Fibroblast of skin of abdomen (primary cell): ENCODE results near the gene ZNF467. TPM values are rescaled to one million over a fixed set of nuclear protein-coding genes. Genes with fewer than 3 reads are reported as not detected.

Experiments
- DNase-seq: peaks from one replicate; pipeline ENCODE4 v3.0.0-alpha.2; 2013
- polyA plus RNA-seq, 2 experiments: library from polyadenylated mRNA; unstranded; fragments of 120-200 nt; gene quantifications; one replicate each; pipeline ENCODE4 v1.2.1, GENCODE V29; 2013; ENCODE audit not compliant: insufficient read length in 2 of 2

The ZNF467 gene, protein sequence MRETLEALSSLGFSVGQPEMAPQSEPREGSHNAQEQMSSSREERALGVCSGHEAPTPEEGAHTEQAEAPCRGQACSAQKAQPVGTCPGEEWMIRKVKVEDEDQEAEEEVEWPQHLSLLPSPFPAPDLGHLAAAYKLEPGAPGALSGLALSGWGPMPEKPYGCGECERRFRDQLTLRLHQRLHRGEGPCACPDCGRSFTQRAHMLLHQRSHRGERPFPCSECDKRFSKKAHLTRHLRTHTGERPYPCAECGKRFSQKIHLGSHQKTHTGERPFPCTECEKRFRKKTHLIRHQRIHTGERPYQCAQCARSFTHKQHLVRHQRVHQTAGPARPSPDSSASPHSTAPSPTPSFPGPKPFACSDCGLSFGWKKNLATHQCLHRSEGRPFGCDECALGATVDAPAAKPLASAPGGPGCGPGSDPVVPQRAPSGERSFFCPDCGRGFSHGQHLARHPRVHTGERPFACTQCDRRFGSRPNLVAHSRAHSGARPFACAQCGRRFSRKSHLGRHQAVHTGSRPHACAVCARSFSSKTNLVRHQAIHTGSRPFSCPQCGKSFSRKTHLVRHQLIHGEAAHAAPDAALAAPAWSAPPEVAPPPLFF
- polyA plus RNA-seq (2013, experiment 1 of 2; ENCODE audit: insufficient read length) = 6.8 TPM
- 8.5 TPM for polyA plus RNA-seq (2013, experiment 2 of 2; ENCODE audit: insufficient read length)

DNA sequence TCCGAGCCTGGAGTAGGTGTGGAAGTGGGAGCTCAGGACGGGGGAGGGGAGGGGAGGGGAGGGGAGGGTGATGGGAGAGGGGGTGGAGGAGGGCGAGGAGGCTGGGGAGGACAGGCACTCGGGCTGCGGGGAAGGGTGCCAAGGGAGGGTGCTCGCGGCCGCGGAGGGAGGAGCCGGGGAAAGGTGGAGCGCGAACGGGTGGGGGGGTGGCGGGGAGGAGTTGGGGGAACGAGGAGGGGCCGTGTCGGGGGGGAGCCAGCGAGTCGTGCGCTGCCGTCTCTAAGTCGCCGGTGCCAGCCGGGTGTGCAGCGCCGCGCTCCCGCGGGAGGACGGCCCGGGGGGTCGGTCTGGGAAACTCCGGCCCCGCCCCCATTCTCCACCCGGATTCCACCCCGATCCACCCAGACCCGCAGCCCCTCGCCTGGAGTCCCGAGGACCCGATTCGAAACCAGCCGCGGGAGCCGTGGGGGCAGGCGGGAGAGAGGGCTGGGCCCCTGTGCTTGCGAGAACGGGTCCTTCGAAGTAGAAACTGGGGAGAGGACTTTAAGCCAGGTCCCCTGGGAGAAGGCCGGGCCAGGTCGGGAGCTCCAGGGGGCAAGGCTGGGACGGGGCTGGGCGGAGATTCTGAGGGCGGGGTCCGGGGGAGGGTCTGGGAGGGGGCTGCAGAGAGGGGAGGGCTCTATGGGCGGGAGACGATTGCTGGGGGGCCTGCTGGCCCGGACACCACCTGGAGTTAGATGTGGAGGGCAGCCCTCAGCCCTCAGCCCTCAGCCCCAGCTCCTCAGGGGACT is at the start of gene ZNF467:
ZNF467 (minus strand) TSS at position 143 of the 791 bp plus-strand sequence. CDS start 2,556 bp downstream, outside the sequence.
- DNase-seq = peak; percentile 68

DNA sequence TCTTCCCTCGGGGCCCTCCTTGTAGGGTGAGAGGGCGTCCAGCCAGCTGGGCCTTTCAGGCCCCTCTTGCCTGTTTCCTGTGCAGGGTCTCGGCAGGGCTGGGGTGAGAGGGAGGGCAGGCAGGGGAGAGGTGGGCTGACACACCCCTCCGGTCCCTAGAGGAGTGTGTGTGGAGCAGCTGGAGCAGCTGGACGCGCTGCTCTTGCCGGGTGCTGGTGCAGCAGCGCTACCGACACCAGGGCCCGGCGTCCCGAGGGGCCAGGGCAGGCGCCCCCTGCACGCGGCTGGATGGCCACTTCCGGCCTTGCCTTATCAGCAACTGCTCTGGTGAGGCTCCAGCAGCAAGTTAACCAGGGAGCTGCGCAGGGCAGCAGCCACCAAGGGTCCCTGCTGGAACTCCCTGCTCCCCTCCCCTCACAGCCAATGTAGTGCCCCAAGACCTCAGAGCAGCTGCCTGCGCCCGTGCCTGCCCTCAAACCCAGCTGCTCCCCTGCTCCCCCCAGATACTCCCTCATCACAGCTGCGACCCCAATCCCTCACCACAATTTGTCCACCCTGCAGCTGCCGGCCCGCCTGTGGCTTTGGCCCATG is 49.1 kb upstream of the ZNF467 start:
- no peak for DNase-seq

DNA sequence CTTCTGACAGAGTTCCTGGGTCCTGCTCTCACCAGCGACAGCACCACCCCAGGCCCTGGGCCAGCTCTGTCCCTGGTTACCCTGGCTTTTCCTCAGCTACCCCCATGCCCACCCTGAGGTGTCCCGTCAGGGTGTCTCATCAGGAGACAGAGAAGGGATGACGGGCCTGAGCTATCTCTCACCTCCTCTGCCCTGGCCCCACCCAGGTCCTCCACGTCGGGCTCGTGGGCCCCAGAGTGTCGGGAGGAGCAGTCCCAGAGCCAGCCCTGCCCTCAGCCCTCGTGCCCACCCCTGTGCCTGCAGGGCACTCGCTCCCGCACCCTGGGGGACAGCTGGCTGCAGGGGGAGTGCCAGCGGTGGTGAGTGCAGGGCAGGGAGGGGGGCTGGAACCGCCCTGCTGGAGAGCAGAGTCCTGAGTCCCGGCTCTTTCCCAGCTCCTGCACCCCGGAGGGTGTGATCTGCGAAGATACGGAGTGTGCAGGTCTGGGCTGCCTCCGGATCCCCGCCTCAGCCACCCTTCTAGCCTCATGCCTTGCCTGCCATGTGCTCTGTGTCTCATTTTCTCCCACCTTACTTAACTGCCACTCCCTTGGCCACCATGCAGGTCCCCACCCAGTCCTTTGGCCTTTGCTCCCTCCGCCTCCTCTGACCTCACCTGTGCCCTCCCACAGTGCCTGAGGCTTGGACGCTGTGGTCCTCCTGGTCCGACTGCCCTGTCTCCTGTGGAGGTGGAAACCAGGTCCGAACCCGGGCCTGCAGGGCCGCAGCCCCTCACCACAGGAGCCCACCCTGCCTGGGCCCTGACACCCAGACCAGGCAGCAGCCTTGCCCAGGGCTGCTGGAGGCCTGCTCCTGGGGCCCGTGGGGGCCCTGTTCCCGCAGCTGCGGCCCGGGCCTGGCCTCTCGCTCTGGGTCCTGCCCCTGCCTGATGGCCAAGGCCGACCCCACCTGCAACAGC is 48.1 kb upstream of the ZNF467 start:
- DNase-seq = no peak

DNA sequence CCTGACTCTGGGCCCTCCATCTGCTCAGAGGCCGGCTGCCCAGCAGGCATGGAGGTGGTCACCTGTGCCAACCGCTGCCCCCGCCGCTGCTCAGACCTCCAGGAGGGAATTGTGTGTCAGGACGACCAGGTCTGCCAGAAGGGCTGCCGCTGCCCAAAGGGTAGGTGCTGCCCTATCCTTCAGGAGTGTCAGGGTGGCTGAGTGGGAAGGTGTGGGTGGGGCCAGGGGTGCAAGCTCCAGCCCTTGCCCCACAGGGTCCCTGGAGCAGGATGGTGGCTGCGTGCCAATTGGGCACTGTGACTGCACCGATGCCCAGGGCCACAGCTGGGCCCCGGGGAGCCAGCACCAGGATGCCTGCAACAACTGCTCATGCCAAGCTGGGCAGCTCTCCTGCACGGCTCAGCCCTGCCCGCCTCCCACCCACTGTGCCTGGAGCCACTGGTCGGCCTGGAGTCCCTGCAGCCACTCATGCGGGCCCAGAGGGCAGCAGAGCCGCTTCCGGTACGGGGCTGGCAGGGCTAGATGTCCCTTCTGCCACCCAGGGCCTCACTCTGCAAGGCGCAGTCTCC is 47.3 kb upstream of the ZNF467 start:
- DNase-seq = no peak

DNA sequence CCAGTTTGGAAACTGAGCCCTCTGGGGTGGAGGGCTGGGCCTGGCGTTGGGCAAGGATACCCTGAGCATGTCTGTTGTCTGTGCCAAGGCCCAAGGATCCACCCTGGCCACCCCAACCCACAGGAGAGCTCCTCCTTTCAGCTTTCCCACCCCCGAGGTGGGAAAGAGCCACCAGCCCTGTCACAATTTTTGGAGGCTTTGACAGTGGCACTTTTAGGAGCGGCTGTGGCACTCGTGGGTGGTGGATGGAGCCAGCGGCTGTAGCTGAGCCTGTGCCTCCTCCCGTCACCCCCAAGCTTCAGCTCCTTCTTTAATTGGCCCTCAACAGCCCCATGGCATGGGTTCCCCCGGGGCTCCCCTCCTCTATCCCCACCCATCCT is 46.6 kb upstream of the ZNF467 start:
- no peak for DNase-seq

DNA sequence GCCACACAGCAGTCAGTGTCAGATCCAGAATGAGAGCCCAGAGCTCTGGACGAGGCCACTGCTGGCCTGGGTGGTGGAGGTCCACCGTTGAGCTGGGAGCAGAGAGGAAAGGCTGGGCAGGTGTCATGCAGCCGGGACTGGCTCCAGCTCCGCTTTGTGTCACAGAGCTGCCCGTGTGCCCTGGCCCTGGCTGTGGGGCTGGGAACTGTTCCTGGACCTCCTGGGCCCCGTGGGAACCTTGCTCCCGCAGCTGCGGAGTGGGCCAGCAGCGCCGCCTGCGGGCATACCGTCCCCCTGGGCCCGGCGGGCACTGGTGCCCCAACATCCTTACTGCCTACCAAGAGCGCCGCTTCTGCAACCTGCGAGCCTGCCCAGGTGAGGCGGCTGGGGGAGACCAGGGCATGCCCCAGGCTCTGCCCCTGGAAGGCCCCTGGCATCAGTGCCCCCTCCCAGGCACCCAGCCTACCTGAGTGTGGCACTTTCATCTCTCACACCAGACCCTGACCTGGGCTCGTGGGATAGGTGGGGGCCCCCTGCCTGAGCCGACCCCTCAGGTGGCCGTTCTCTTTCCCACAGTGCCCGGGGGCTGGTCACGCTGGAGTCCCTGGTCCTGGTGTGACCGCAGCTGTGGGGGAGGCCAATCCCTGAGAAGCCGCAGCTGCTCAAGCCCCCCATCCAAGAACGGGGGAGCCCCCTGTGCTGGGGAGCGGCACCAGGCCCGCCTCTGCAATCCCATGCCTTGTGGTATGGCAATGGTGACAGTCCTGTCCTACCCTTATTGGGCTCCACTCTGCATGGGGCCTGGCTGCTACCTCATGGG is 46.0 kb upstream of the ZNF467 start:
- no peak for DNase-seq

DNA sequence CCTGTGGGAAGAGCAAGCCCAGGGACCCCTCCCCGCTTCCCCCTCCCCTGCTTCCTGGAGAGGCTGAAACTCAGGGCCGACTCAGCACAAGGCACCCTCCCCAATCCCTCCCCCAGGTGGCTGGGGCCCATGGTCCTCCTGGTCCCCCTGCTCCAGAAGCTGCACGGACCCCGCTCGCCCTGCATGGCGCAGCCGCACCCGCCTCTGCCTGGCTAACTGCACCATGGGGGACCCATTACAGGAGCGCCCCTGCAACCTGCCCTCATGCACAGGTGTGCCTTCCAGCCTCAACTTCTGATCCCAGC is 45.1 kb upstream of the ZNF467 start:
- no peak for DNase-seq

DNA sequence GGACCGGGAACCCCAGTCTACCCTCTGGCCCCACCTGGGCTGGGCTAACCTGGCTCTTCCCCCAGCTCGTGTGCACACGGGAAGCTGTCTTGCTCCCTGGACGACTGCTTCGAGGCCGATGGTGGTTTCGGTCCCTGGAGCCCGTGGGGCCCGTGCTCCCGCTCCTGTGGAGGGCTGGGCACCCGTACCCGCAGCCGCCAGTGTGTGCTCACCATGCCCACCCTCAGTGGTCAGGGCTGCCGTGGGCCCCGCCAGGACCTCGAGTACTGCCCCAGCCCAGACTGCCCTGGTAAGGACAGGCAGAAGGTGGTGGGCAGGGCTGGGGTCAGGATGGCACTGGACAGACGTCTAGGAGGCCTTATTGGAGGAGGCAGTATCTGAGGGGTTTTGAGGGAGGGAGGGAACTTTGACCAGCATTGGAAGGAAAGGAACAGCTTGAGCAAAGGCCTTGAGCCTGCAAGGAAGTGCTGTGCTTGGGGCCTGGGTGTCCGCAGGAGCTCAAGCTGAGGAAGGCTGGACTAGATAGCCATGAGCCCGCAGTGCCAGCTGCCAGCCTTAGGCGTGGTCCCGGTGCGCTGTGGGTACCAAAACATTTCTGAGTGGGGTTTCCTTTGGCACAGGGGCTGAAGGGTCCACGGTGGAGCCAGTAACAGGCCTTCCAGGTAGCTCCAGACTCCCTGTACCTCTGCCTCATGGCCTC is 44.6 kb upstream of the ZNF467 start:
- no peak for DNase-seq

DNA sequence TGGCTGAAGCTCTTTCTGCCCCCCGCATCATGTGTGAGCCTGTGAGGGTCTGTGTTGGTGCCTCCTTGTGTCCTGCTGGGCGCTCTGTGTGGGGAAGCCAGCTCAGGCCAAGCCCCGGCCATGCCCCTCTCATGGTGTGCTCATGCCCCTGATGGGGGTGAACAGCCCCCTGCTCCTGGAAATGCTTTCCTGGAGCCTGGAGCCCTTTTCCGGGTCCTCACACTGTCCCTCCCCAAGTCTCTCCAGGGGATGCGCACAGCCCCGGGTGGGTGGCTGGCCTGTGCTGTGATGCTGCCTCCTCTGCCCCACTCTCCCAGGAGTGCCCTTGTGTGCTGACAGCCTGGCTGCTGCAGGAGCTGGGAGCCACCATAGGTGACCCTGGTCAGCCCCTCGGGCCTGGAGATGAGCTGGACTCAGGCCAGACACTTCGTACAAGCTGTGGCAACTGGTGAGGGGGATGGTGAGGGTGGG is 43.9 kb upstream of the ZNF467 start:
- DNase-seq = no peak

DNA sequence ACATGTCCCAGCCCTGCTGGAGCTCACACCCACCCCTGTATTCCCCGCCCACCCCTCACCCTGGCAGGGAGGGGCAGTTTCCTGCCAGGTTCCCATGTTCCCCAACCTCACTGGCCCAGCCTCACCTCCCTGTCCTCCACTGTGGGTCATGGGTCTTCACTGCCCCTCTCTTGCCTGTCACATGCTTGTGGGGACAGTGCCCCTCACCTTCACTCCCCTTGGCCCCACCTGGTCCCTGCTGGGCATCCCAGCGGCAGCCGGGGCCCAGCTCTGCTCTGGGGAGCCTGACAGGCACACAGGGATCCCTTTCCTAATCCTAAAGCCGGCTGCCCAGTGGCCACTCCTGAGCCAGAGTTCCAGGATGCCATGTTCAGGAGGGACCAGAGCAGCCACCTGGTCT is 43.4 kb upstream of the ZNF467 start:
- no peak for DNase-seq

DNA sequence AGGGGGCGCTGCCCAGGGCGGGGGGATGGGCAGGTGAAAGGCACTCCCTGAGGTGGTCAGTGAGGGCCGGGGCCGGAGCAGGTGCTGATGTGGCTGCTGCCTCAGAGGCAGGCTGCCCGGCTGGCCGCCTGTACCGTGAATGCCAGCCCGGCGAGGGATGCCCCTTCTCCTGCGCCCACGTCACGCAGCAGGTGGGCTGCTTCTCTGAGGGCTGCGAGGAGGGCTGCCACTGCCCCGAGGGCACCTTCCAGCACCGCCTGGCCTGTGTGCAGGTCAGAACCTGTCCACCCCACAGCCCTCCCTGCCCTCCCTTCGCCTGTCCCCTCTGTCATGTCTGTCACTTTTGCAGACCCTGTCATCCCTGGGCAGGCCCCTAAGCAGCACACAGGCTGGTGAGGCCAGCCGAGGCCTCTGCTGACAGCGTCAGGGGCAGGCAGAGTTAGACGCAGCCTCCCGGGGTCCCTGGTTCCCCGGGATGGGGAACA is 42.9 kb upstream of the ZNF467 start:
- no peak for DNase-seq

DNA sequence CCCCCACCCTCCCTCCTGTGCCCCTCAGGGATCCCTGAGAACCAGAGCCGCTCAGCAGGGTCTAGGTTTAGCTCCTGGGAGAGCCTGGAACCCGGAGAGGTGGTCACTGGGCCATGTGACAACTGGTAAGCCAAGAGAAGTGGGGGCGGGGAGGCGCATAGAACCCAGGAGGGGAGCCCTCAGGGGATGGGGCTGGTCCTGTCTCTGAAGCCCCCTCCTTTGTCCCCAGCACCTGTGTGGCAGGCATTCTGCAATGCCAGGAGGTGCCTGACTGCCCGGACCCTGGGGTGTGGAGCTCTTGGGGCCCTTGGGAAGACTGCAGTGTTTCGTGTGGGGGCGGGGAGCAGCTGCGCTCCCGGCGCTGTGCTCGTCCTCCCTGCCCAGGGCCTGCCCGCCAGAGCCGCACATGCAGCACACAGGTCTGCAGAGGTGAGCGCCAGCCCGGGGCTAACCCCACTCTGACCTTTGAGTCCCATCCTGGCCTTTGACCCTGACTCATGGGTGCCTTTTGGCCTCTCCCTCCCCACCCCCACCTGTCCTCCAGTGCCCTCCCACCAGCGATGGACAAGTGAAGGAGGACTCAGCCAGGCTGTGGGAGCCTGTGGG is 42.4 kb upstream of the ZNF467 start:
- no peak for DNase-seq

DNA sequence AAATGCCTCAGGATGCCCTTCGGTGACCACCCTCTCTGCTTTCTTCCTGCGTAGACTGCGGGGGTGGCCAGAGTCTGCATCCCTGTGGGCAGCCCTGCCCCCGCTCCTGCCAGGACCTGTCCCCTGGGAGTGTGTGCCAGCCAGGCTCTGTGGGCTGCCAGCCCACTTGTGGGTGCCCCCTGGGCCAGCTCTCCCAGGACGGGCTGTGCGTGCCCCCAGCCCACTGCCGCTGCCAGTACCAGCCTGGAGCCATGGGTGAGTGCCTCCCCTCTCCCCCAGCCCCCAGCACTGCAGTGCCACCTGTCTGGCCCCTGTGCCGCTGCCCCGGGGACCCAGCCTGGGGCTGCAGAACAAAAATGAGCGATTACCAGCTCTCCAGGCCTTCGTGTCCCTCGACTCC is 41.7 kb upstream of the ZNF467 start:
- DNase-seq = no peak

DNA sequence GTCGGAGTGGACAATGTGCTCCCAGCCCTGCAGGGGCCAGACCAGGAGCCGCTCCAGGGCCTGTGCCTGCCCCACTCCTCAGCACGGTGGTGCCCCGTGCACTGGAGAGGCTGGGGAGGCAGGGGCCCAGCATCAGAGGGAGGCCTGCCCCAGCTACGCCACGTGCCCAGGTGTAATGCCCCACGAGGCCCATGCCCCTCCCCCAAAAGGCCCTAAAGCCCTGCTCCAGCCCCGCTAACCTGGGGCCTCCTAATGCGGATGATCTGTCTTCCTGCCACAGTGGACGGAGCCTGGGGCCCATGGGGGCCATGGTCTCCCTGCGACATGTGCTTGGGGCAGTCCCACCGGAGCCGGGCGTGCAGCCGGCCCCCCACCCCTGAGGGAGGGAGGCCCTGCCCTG is 41.1 kb upstream of the ZNF467 start:
- no peak for DNase-seq

DNA sequence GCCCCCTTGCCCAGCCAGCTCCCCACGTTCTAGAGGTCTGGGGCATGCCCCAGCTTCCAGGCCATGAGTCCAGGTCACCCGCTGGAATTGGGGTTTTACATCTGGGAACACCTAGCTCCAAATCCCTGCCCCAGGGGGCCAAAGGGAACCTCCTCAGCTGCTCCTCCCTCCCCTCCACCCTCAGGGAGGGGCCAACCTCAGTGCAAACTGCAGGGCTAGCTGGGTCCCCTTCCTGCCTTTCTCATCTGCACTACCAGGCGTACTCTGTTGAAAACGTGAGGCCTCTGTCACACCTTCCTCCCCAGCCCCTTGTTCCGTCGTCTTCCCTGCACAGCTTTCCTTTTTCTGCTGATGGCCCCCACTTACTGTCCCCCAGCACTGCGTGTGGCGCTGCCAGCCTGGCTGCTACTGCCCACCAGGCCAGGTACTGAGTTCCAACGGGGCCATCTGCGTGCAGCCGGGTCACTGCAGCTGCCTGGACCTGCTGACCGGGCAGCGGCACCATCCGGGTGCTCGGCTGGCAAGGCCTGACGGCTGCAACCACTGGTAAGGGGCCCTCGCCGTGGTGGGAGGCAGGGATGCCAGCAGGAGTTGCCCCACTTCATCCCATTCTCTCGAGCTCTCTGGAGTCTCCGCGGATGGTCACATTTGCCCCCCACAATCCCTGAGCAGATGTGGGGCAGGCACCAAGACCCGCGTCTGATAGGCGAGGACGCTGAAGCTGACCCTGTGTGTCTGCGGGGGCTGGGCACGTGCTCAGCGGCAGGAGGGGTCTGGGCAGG is 40.1 kb upstream of the ZNF467 start:
- no peak for DNase-seq

DNA sequence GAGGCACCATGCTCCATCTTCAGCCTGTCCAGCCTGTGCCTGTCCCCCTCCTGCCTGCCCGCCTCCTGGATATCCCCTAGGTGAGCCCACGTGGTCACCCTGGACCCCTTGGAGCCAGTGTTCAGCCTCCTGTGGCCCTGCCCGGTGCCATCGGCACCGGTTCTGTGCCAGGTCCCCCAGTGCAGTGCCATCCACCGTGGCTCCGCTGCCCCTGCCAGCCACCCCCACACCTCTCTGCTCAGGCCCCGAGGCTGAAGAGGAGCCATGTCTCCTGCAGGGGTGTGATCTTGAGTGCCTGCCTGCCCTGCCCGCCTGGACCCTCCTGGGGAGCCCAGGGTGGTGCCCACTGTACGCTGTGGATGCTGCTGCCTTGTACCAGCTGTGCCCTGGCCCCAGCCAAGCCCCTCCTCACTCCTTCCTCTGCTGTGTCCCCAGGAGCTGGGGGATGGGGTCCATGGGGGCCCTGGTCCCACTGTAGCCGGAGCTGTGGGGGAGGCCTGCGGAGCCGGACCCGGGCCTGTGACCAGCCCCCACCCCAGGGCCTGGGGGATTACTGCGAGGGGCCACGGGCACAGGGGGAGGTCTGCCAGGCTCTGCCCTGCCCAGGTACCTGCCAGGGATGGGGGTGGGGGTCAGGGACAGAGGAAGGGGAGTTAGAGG is 38.6 kb upstream of the ZNF467 start:
- DNase-seq = no peak

DNA sequence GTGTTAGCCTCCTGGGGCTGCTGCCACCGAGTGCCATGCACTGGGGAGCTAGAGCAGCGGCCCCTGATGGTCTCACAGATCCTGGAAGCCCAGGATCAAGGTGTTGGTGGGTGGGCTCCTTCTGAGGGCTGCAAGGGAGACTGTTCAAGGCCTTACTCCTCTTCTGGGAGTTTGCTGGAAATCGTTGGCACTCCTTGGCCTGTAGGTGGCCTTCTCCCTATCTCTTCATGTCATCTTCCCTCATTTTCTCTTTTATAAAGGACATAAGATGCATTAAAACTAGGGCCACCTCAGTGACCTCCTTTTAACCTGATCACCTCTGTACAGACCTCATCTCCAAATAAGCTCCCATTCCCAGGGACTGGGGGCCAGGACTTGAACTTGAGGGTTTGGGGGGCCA is 37.8 kb upstream of the ZNF467 start:
- no peak for DNase-seq

DNA sequence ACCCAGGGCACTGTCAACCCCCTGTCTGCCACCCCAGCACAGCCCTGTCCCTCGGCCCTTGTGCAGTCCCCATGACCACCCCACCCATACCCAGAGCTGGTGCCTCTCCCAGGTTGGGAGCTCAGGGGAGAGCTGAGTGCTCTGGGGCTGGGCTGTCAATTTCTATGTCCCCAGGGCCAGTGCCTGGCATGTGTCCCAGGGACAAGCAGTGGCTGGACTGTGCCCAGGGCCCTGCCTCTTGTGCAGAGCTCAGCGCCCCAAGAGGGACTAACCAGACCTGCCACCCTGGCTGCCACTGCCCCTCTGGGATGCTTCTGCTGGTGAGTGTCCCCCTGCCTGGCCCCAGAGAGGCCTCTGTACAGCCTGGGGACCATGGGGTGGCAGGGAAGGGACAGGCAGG is 35.8 kb upstream of the ZNF467 start:
- no peak for DNase-seq
